ENCODE results near the gene LRRC27.
"Not testable (repeated sequence)": the region's sequence is repeated elsewhere in the genome, so short reads cannot be mapped to it uniquely, and the experiment has no call there.

LRRC27 gene

GRCh38 chr10:132331601-132332432, at the start of gene LRRC27:
TSS of gene LRRC27 (plus strand) at chr10:132332193. CDS start at chr10:132333525, 1,332 bp downstream.
- peak; percentile 99 for DNase-seq

GRCh38 chr10:132282667-132283603, 49.1 kb upstream of the LRRC27 start:
- DNase-seq = no peak

GRCh38 chr10:132283604-132284382, 48.2 kb upstream of the LRRC27 start:
- DNase-seq = no peak

GRCh38 chr10:132289439-132289838, 42.6 kb upstream of the LRRC27 start:
- no peak for DNase-seq

GRCh38 chr10:132290631-132291030, 41.4 kb upstream of the LRRC27 start:
- no peak for DNase-seq

- no peak for DNase-seq
These were observed 40.2 kb upstream of the LRRC27 start for GRCh38 chr10:132291826-132292225.

- no peak for DNase-seq
These were observed 39.4 kb upstream of the LRRC27 start for GRCh38 chr10:132292287-132293200.

- no peak for DNase-seq
These were observed 38.7 kb upstream of the LRRC27 start for GRCh38 chr10:132293201-132293812.

- no peak for DNase-seq
These were observed 38.0 kb upstream of the LRRC27 start for GRCh38 chr10:132293813-132294520.

- DNase-seq = no peak
These were observed 37.3 kb upstream of the LRRC27 start for GRCh38 chr10:132294561-132295318.

- not testable (repeated sequence) for DNase-seq
These were observed 36.5 kb upstream of the LRRC27 start for GRCh38 chr10:132295481-132295880.

- no peak for DNase-seq
These were observed 35.1 kb upstream of the LRRC27 start for GRCh38 chr10:132296666-132297443.

- no peak for DNase-seq
These were observed 34.5 kb upstream of the LRRC27 start for GRCh38 chr10:132297526-132297925.

- no peak for DNase-seq
These were observed 33.7 kb upstream of the LRRC27 start for GRCh38 chr10:132298038-132298881.

GRCh38 chr10:132299371-132300336, 32.3 kb upstream of the LRRC27 start:
- DNase-seq = no peak

GRCh38 chr10:132300582-132300981, 31.4 kb upstream of the LRRC27 start:
- no peak for DNase-seq
